Activated naive CD8-positive, alpha-beta T cell treated with anti-CD3 and anti-CD28 coated beads for 36 hours (primary cell): ENCODE measurements around the gene HMGB1. TPM values are rescaled to one million over a fixed set of nuclear protein-coding genes. Genes with fewer than 3 reads are reported as not detected.
A peak's percentile ranks its signal among the peaks of the same experiment; 100 is the strongest.
"Not testable (repeated sequence)": the region's sequence is repeated elsewhere in the genome, so short reads cannot be mapped to it uniquely, and the experiment has no call there.

Source experiments
- DNase-seq: peaks from one replicate; pipeline ENCODE4 v3.0.0; 2021
- H3K27ac Mint-ChIP-seq: one replicate; pipeline ENCODE4 v1.8.0; 2022; ENCODE audit warnings: mild to moderate bottlenecking, moderate library complexity, mixed read lengths
- H3K27me3 Mint-ChIP-seq: one replicate; pipeline ENCODE4 v1.8.0; 2022; ENCODE audit warnings: mild to moderate bottlenecking, mixed read lengths
- H3K36me3 Mint-ChIP-seq: one replicate; pipeline ENCODE4 v1.8.0; 2021; ENCODE audit warnings: mild to moderate bottlenecking, mixed read lengths
- H3K4me1 Mint-ChIP-seq: one replicate; pipeline ENCODE4 v1.8.0; 2021; ENCODE audit warnings: mixed read lengths
- H3K4me3 Mint-ChIP-seq: one replicate; pipeline ENCODE4 v1.8.0; 2022; ENCODE audit warnings: mild to moderate bottlenecking, moderate library complexity, mixed read lengths
- H3K9me3 Mint-ChIP-seq: one replicate; pipeline ENCODE4 v1.8.0; 2022; ENCODE audit warnings: mixed read lengths
- total RNA-seq, 2 experiments: library from RNA; stranded (reverse); gene quantifications; one replicate each; pipeline ENCODE4 v1.2.3, GENCODE V29; 2021

The HMGB1 gene
- total RNA-seq, 2 experiments from 2014 or later = 804 to 850 TPM

DNA sequence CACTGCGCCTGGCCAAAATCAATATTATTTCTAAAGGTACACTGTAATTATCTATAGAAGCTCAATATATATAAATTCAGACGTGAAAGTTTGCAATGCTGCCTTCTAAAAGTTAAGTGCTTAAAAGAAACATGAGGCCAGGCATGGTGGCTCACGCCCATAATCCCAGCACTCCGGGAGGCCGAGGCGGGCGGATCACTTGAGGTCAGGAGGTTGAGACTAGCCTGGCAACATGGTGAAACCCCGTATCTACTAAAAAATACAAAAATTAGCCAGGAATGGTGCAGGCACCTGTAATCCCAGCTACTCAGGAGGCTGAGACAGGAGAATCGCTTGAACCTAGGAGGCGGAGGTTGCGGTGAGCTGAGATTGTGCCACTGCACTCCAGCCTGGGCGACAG lies 14.3 kb downstream of the HMGB1 start:
- not testable (repeated sequence) for H3K4me3 Mint-ChIP-seq, DNase-seq

DNA sequence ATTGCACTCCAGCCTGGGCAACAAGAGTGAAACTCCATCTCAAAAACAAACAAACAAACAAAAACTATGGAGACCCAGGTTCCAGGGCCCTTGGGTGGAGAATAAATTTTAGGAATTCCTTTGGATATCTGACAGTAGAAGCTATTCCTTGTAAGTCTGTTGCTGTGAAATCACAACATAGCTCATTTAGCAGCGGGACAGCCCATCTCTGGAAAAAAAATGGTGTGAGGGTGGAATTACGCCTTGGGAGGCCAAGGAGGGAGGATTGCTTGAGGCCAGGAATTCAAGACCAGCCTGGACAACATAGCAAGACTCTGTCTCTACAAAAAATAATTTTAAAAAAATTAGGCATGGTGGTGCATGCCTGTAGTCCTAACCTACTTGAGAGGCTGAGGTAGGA lies 15.7 kb downstream of the HMGB1 start:
- Mint-ChIP-seq H3K9me3 (no peaks in the 10 kb centered on the region), H3K27me3 (peaks cover 13% of the 10 kb centered on the region), H3K27ac (no peak overlapping the region), H3K36me3 (no peaks in the 10 kb centered on the region), H3K4me3 (no peak overlapping the region), H3K4me1 (peaks cover 13% of the 10 kb centered on the region)
- no peak for DNase-seq

More for the DNA sequence above, 14.3 kb downstream of the HMGB1 start:
- H3K27ac Mint-ChIP-seq, H3K4me1 Mint-ChIP-seq, H3K9me3 Mint-ChIP-seq, H3K36me3 Mint-ChIP-seq, H3K27me3 Mint-ChIP-seq: not testable (repeated sequence)

DNA sequence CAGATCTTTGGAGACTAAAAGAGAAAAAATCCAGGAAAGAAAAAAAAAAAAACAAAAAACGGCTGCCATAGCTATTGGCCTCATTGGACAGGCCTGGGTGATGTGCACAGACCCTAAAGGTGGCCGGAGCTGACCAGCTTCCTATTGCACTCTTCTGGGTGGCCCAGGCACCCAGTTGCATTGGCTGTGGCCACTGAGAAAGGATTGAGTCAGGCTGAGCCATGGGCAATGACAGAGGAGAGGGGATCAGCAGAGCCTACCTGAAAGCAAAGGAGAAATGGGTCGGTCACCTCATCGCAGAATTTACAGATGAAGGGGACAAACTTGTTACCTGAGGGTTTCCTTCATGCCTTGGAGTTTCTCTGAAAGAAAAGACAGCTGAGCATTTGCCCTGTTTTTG lies 17.3 kb downstream of the HMGB1 start:
- Mint-ChIP-seq H3K27ac (no peak overlapping the region), H3K36me3 (no peaks in the 10 kb centered on the region), H3K4me1 (peaks cover 11% of the 10 kb centered on the region), H3K9me3 (no peaks in the 10 kb centered on the region), H3K4me3 (no peak overlapping the region), H3K27me3 (peaks cover 14% of the 10 kb centered on the region)
- no peak for DNase-seq

DNA sequence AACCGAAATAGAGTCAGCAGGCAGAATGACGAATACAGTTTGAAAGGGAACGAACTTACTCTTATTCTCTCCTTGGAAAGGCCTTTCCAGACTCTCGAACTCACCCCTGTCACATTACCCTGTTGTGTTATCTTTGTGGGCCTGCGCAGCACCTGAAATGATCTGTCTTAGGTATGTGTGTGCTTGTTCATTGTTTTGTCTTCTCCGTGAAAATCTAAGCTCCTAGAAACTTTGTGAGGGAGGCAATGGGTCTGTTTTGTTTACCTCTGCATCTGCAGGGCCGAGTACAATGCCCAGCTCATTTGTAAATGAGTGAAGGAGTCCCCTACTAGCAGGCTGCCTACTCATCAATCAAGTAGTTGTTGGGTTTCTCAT lies 19.6 kb downstream of the HMGB1 start:
- Mint-ChIP-seq H3K4me3 (no peak overlapping the region), H3K27ac (no peak overlapping the region), H3K36me3 (no peaks in the 10 kb centered on the region)

DNA sequence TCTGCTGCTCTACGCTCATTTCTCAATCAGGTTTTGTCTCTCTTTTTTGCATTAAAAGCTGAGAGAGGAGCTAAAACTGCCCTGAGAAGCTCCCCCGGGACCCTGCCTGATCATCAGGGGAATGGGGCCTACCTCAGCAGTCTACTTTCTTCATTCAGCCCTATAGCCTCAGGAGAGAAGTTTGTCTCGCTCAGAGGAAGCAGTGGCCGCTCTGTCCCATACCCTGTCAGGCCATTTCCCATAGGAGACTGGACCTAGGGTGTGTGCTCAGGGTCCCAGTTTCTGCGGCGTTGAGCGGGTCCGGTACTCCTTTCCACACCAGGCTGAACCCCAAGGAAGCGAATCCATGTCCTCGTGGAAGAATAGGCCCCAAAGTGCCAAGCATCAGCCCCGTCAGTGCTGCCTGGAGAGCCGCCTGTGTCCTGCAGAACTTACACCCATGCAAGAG lies 21.8 kb downstream of the HMGB1 start:
- Mint-ChIP-seq H3K4me1 (peaks cover 21% of the 10 kb centered on the region), H3K27ac (no peak overlapping the region)
- DNase-seq = no peak

More for the DNA sequence above, 19.6 kb downstream of the HMGB1 start:
- Mint-ChIP-seq H3K9me3 (no peaks in the 10 kb centered on the region), H3K4me1 (peaks cover 17% of the 10 kb centered on the region), H3K27me3 (peaks cover 14% of the 10 kb centered on the region)
- no peak for DNase-seq

DNA sequence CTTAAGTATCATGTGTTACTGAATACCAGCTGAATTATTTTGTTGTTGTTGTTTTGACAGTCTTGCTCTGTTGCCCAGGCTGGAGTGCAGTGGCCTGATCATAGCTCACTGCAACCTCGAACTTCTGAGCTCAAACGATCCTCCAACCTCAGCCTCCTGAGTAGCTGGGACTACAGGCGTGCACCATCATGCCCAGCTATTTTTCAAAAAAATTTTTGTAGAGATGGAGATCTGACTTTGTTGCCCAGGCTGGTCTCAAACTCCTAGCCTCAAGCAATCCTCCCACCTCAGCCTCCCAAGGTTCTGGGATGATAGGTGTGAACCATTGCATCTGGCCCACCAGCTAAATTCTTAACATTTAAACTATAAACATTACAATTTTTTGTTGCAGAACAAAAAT lies 22.2 kb downstream of the HMGB1 start:
- Mint-ChIP-seq H3K27me3 (peaks cover 14% of the 10 kb centered on the region), H3K4me1 (peaks cover 21% of the 10 kb centered on the region)
- not testable (repeated sequence) for H3K36me3 Mint-ChIP-seq, H3K9me3 Mint-ChIP-seq, H3K4me3 Mint-ChIP-seq, DNase-seq, H3K27ac Mint-ChIP-seq

More for the DNA sequence above, 21.8 kb downstream of the HMGB1 start:
- Mint-ChIP-seq H3K36me3 (no peaks in the 10 kb centered on the region), H3K27me3 (peaks cover 14% of the 10 kb centered on the region), H3K4me3 (no peak overlapping the region), H3K9me3 (no peaks in the 10 kb centered on the region)

DNA sequence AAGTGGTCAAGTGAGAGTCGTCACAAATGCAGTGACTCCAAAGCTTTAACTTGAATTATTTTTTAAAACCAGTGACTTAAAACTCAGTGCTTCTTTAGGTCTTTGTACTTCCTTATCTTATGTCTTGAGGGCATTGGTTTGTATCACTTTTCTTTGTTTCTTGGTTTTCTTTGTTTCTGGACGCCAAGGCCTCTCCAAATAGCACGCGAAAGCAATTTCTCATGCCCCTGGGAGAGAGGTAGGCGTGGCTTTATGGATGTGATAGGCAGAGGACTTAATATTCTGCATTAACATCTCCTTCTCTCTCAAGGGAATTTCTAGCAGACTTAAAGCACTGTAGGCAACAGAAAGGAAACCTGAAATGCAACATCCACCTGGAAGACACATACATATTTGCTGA lies 22.8 kb downstream of the HMGB1 start:
- H3K4me3 Mint-ChIP-seq = no peak overlapping the region
- H3K36me3 Mint-ChIP-seq = no peaks in the 10 kb centered on the region
- no peak for DNase-seq
- no peak overlapping the region for H3K27ac Mint-ChIP-seq
- H3K4me1 Mint-ChIP-seq = peaks cover 21% of the 10 kb centered on the region
- H3K9me3 Mint-ChIP-seq = no peaks in the 10 kb centered on the region
- peaks cover 14% of the 10 kb centered on the region for H3K27me3 Mint-ChIP-seq

DNA sequence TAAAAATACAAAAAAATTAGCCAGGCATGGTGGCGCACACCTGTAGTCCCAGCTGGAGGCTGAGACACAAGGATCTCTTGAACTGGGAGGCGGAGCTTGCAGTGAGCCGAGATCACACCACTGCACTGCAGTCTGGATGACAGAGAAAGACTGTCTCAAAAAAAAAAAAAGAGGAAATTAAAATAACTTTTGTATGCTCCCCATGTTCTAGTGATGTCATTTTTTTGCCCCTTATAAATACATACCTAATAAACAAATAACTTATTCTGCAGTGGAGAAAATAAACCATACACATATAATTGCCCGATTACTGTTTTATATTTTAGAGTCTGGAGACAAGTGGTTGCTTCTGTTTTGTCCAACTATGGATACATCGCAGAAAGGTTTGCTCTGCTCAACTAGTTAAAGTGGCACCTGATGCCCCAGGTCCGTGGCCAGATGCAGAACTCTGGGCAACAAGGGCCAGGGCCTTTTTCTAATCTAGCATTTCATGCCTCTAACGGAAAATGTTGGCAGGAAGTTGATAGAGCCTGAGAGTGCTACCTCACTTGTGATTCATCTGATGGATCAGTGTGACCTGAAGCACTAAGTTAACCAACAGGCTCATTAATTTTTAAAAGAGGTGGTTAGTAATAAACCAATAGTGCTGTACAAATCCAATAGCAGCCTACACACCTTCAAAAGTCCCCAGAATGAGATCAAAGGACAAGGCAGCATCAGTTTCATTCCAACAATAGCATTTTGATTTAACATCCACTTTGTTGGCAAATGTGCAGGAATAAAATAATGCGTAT lies 24.6 kb downstream of the HMGB1 start:
- Mint-ChIP-seq H3K27ac (no peak overlapping the region), H3K27me3 (peaks cover 11% of the 10 kb centered on the region), H3K36me3 (no peaks in the 10 kb centered on the region)

DNA sequence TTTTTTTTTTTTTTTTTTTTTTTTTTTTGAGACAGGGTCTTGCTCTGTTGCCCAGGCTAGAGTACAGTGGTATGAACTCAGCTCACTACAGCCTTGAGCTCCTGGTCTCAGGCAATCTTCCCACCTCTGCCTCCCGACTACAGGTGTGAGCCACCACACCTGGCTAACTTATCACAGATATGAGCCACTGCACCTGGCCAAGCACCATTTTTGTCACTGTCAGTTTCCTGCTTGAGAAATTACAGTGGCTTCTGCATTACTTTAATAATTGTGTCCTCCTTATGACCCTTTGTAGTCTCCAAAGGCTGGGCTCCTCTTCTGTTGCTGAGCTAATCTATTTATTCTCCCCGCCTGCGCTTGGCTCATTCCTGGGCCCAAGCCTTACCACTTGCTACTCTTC lies 27.4 kb downstream of the HMGB1 start:
- peaks cover 12% of the 10 kb centered on the region for H3K4me1 Mint-ChIP-seq
- H3K36me3 Mint-ChIP-seq = no peaks in the 10 kb centered on the region
- H3K27ac Mint-ChIP-seq = no peak overlapping the region
- no peak overlapping the region for H3K4me3 Mint-ChIP-seq
- H3K27me3 Mint-ChIP-seq = no peaks in the 10 kb centered on the region
- no peak for DNase-seq
- no peaks in the 10 kb centered on the region for H3K9me3 Mint-ChIP-seq

More for the DNA sequence above, 24.6 kb downstream of the HMGB1 start:
- no peak for DNase-seq
- H3K9me3 Mint-ChIP-seq = no peaks in the 10 kb centered on the region
- no peak overlapping the region for H3K4me3 Mint-ChIP-seq
- H3K4me1 Mint-ChIP-seq = peaks cover 18% of the 10 kb centered on the region

DNA sequence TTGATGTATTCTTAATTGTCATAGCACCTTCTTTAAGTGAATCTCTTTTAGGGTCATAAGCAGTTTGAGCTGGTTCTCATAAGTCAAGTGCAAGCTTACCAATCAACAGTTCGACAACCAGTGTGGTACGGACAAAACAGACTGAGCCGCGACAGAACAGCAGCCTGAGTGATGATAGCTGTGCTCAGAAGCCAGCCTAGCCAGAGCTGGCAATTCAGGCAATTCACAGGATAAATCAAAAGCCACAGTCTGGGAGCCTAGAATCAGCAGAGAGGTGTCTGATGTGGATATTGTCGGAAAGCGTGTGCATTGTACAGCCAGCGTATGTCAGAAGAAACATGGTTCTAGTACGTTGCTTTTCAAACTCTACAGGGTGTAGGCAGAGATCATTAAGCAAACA lies 28.6 kb downstream of the HMGB1 start:
- Mint-ChIP-seq H3K4me3 (no peak overlapping the region), H3K9me3 (no peaks in the 10 kb centered on the region), H3K27ac (no peak overlapping the region), H3K27me3 (no peaks in the 10 kb centered on the region), H3K36me3 (no peaks in the 10 kb centered on the region), H3K4me1 (peaks cover 10% of the 10 kb centered on the region)
- no peak for DNase-seq

DNA sequence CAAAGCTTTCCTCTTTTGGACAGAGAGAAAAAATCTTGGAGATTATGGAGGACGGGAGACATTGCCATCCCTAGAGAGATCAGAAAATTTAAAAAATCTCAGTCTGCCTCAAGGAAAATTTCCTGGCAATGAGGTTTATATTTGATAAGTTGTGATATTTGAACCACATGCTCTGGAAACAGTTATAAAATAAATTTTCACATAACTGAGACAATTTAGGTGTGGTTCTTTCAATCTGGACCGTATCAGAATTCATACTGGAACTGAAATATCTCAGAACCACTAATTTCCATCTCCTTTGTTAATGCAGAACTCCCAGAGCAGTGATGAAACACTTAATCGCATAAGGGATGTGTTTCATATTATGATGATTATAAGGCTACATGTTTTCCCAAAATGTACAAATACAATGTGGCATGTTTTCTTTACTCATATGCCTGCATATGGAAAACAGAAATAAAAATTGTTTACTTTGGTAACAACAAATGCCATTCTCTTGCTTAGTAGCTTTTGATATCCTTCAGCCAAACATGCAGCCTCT lies 29.8 kb downstream of the HMGB1 start:
- Mint-ChIP-seq H3K9me3 (no peaks in the 10 kb centered on the region), H3K4me1 (peaks cover 15% of the 10 kb centered on the region), H3K27ac (no peak overlapping the region), H3K4me3 (no peak overlapping the region), H3K27me3 (no peaks in the 10 kb centered on the region), H3K36me3 (no peaks in the 10 kb centered on the region)
- DNase-seq = no peak

DNA sequence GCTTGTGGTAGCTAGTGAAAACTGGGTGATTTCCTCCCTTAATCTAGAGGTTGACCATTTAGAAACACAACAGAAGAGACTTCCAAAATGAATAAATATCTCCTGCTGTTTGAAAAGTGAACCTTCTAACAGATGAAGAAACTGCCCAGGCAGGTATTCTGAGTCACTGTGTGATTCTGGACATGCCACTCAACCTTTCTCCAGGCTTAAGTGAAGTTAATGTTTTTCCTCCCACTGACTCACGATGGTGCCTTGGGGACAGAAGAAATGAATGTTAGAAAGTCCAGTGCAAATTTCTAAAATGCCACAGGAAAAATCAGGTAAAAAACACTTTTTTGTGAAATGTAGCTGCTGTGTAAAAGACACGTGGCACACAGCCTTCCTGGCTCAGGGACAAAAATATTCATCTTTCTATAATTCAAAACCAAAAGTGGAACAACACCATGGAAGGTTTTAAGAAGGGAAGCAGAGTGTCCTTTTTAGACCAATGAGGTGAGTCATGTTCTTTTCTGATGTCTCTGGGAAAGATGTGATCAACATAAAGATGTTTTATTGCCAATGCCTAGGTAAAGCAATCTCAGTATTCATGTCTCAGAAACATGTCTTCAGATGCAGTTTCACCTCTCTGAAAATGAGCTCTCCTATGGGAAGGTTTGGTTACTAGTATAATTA lies 34.3 kb downstream of the HMGB1 start:
- Mint-ChIP-seq H3K27me3 (no peaks in the 10 kb centered on the region), H3K36me3 (no peaks in the 10 kb centered on the region), H3K4me3 (peak overlapping the region; percentile 14), H3K27ac (peak overlapping the region; percentile 35), H3K9me3 (no peaks in the 10 kb centered on the region), H3K4me1 (peaks cover 30% of the 10 kb centered on the region)
- no peak for DNase-seq

DNA sequence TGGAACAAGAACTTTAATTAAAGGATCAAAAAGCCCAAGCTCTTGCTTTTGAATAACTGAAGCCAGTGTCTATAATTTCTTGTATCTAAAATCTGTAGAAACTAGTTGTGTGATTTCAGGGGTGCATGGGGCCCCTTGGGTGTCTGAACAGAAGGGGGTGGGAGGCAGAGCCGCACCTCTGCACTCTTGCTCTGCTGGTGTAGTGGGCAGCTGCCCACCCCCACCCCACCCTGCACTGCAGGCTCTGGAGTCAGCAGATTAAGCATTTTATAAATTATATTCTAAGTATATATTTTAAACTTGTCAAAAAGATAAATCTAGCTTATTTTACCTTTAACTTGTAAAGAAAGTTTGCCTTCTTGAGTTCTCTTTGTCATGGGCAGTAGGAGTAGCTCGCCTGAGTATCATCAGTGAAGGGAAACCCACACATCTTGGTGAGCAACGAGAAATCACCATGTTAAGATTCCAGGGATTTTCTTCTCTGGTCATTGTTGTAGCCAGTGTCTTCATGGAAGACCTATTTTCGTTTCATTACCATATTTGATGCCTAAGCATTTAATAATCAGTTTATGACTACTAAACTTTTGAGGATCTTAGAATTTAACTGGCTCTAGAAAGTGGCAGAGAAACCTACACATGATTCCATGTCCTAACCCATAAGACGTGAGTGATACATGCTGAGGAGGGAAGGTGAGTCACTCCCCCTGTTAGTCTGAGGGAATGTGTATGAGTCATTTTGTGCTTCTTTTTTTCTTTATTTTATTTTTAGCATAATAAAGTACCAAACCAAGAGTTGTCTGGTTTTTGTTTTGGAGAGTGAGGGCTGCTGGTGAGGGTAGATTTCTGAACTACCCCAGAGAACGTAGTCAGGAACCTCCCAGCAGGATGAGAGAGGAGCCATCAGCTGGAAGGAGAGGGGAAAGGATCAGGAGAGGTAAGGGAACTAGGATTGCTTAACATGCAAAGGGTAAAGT lies 35.7 kb downstream of the HMGB1 start:
- no peak for DNase-seq
- H3K27me3 Mint-ChIP-seq = no peaks in the 10 kb centered on the region
- H3K9me3 Mint-ChIP-seq = no peaks in the 10 kb centered on the region
- peak overlapping the region; percentile 80 for H3K27ac Mint-ChIP-seq
- peaks cover 28% of the 10 kb centered on the region for H3K4me1 Mint-ChIP-seq
- peak overlapping the region; percentile 55 for H3K4me3 Mint-ChIP-seq
- H3K36me3 Mint-ChIP-seq = no peaks in the 10 kb centered on the region

DNA sequence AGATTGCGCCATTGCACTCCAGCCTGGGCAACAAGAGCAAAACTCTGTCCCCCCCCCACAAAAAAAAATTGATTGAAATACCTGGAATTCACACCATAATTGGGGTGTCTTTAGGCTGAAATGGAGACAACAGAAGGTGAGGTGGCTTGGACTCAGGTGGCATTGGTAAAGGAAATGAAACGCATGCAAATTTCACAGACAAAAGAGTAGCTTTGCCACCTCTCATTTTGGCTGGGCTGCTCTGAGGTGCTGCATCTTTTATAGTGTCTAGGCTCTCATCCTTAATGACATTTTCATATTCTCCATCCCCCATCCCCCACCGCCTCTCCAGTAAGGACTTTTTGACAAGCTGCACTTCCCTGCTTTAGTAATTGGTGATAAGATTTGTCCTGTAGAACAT lies 36.5 kb downstream of the HMGB1 start:
- H3K9me3 Mint-ChIP-seq = no peaks in the 10 kb centered on the region
- H3K4me1 Mint-ChIP-seq = peaks cover 28% of the 10 kb centered on the region
- no peak overlapping the region for H3K4me3 Mint-ChIP-seq
- H3K27me3 Mint-ChIP-seq = no peaks in the 10 kb centered on the region
- H3K27ac Mint-ChIP-seq = no peak overlapping the region
- no peak for DNase-seq
- H3K36me3 Mint-ChIP-seq = no peaks in the 10 kb centered on the region

DNA sequence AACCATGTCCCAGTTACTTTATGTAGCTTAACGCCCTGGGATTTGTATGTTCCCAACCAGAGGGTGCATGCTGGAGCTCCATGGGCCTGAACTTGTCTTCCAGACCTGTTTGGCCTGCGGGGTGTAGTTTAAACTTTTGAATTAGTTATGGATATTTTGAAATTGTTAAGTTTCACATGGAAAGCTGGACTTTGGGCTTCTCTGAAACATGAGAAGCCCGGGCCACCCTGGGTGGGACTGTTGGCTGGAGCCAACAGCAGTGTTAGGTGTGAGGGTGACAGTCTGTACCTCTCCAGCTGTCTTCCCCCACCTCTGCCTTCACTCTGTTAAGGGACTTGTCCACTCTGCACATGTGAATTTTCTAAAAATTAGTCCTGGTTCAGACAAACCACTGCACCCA lies 41.8 kb downstream of the HMGB1 start:
- Mint-ChIP-seq H3K27ac (no peak overlapping the region), H3K9me3 (no peaks in the 10 kb centered on the region), H3K4me1 (peaks cover 14% of the 10 kb centered on the region), H3K27me3 (no peaks in the 10 kb centered on the region), H3K4me3 (no peak overlapping the region), H3K36me3 (no peaks in the 10 kb centered on the region)
- DNase-seq = no peak
